Trophoblast cell (in vitro differentiated cells and primary cell): ENCODE data around the gene PRDM16.

Source experiments
- DNase-seq, 2 donors: peaks; one replicate each; pipeline ENCODE4 v3.0.0-alpha.2; 2016
- H2AFZ ChIP-seq: 2 replicates; pipeline ENCODE4 v1.6.1; 2013; ENCODE audit warnings: low read length, moderate library complexity, mild to moderate bottlenecking; ENCODE audit not compliant: insufficient read depth, poor library complexity
- H2AK5ac ChIP-seq: 2 replicates; pipeline ENCODE4 v1.6.1; 2013; ENCODE audit warnings: mild to moderate bottlenecking, low read length
- H2BK120ac ChIP-seq: 2 replicates; pipeline ENCODE4 v1.6.1; 2013; ENCODE audit warnings: low read length, mild to moderate bottlenecking, moderate library complexity; ENCODE audit not compliant: insufficient read depth, poor library complexity
- H2BK12ac ChIP-seq: 2 replicates; pipeline ENCODE4 v1.6.1; 2013; ENCODE audit warnings: mild to moderate bottlenecking, low read length, moderate library complexity
- H2BK5ac ChIP-seq: 2 replicates; pipeline ENCODE4 v1.6.1; 2013; ENCODE audit warnings: low read length, low read depth, moderate library complexity, mild to moderate bottlenecking; ENCODE audit not compliant: poor library complexity
- H3K14ac ChIP-seq: 2 replicates; pipeline ENCODE4 v1.6.1; 2013; ENCODE audit warnings: mild to moderate bottlenecking, low read length
- H3K18ac ChIP-seq: 2 replicates; pipeline ENCODE4 v1.6.1; 2013; ENCODE audit warnings: mild to moderate bottlenecking, low read length
- H3K23ac ChIP-seq: 2 replicates; pipeline ENCODE4 v1.6.1; 2013; ENCODE audit warnings: low read length
- H3K27ac ChIP-seq: 2 replicates; pipeline ENCODE4 v1.5.1; 2013; ENCODE audit warnings: low read depth, mild to moderate bottlenecking, inconsistent platforms, low read length, moderate library complexity
- H3K27me3 ChIP-seq: 2 replicates; pipeline ENCODE4 v1.6.1; 2013; ENCODE audit warnings: inconsistent platforms, mild to moderate bottlenecking, low read length, moderate library complexity; ENCODE audit not compliant: insufficient read depth
- H3K36me3 ChIP-seq, 2 experiments: 1 replicate in 1 of 2; 2 replicates in 1 of 2; pipeline ENCODE4 v1.6.1; 2013; ENCODE audit warnings: low read length in 2 of 2, mild to moderate bottlenecking in 2 of 2, moderate library complexity in 1 of 2; ENCODE audit not compliant: insufficient read depth in 2 of 2, control insufficient read depth in 1 of 2
- H3K4ac ChIP-seq: 2 replicates; pipeline ENCODE4 v1.6.1; 2013; ENCODE audit warnings: low read depth, mild to moderate bottlenecking, low read length, moderate library complexity
- H3K4me1 ChIP-seq, 2 experiments: 1 replicate in 1 of 2; 2 replicates in 1 of 2; pipeline ENCODE4 v1.6.1; 2013; ENCODE audit warnings: low read length in 2 of 2, mild to moderate bottlenecking in 2 of 2, moderate library complexity in 1 of 2; ENCODE audit not compliant: insufficient read depth in 2 of 2, control insufficient read depth in 1 of 2
- H3K4me2 ChIP-seq: 2 replicates; pipeline ENCODE4 v1.6.1; 2013; ENCODE audit warnings: inconsistent platforms, mild to moderate bottlenecking, low read length, moderate library complexity
- H3K4me3 ChIP-seq: 2 replicates; pipeline ENCODE4 v1.5.1; 2013; ENCODE audit warnings: mild to moderate bottlenecking, low read depth, low read length, inconsistent platforms
- H3K79me1 ChIP-seq: one replicate; pipeline ENCODE4 v1.6.1; 2013; ENCODE audit warnings: low read length
- H3K79me2 ChIP-seq: 2 replicates; pipeline ENCODE4 v1.6.1; 2013; ENCODE audit warnings: low read length, mild to moderate bottlenecking; ENCODE audit not compliant: control insufficient read depth, insufficient read depth, poor library complexity
- H3K9ac ChIP-seq: 2 replicates; pipeline ENCODE4 v1.6.1; 2013; ENCODE audit warnings: mild to moderate bottlenecking, low read length
- H3K9me3 ChIP-seq: 2 replicates; pipeline ENCODE4 v1.6.1; 2013; ENCODE audit warnings: low read depth, mild to moderate bottlenecking, control low read depth, inconsistent platforms, low read length; ENCODE audit not compliant: insufficient read depth
- H4K12ac ChIP-seq: 2 replicates; pipeline ENCODE4 v1.6.1; 2013; ENCODE audit warnings: low read depth, mild to moderate bottlenecking, low read length, moderate library complexity
- H4K8ac ChIP-seq: 2 replicates; pipeline ENCODE4 v1.6.1; 2013; ENCODE audit warnings: low read depth, mild to moderate bottlenecking, low read length, moderate library complexity
- H4K91ac ChIP-seq: one replicate; pipeline ENCODE4 v1.6.1; 2013; ENCODE audit warnings: low read depth, mild to moderate bottlenecking, low read length, moderate library complexity
- WGBS: extraction: QIAGEN DNeasy Blood & Tissue Kit; methylation state at CpG from one replicate; pipeline ENCODE4 v1.1.7; 2013; ENCODE audit warnings: missing lambda C conversion rate; ENCODE audit not compliant: insufficient read length, insufficient coverage; ENCODE audit errors: extremely low coverage; 5-methylcytosine and 5-hydroxymethylcytosine counted together

Gene PRDM16

GRCh38 chr1:3363756-3364155 lies 294.8 kb downstream of the PRDM16 start:
- no peaks in the 10 kb centered on the region for H3K4me1 ChIP-seq
- H2BK120ac ChIP-seq = no peak overlapping the region
- H4K12ac ChIP-seq = no peak overlapping the region
- H3K23ac ChIP-seq = no peak overlapping the region
- no peak overlapping the region for H3K27ac ChIP-seq
- H3K4me3 ChIP-seq = no peak overlapping the region
- H3K79me1 ChIP-seq = no peaks in the 10 kb centered on the region
- H4K8ac ChIP-seq = no peak overlapping the region
- no peak for DNase-seq
- no peak overlapping the region for H3K9ac ChIP-seq
- WGBS = no CpG with 5 or more reads among the region's 16 CpGs
- no peak overlapping the region for H2AK5ac ChIP-seq
- no peak overlapping the region for H3K18ac ChIP-seq
- H3K9me3 ChIP-seq = peaks cover 2% of the 10 kb centered on the region
- H2AFZ ChIP-seq = no peak overlapping the region
- no peak overlapping the region for H3K4ac ChIP-seq
- H3K27me3 ChIP-seq = no peaks in the 10 kb centered on the region
- H3K4me2 ChIP-seq = no peak overlapping the region
- H2BK5ac ChIP-seq = no peak overlapping the region
- no peak overlapping the region for H3K14ac ChIP-seq
- no peak overlapping the region for H2BK12ac ChIP-seq
- no peaks in the 10 kb centered on the region for H3K36me3 ChIP-seq
- no peaks in the 10 kb centered on the region for H3K79me2 ChIP-seq
- H4K91ac ChIP-seq = no peak overlapping the region

DNA sequence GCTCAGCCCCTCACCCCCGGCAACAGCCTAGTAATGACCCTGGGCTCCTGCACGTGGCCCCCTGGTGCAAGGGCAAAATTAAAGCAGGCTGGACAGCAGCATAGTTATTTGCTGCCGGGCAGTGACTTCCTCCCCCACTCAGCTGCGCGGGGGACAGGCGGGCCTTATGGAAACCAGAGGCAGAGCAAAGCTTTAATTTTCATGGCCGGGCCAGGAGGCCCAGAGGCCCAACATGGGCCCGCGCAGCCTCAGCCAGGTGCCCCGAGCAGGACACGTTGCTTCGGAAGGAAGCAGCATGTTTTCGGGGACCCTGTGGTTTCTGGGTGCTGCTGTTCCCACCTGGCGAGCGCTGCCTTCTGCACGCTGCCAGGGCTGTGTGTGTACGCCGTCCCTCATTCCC lies 295.5 kb downstream of the PRDM16 start:
- Histone ChIP-seq H3K9me3 (peaks cover 2% of the 10 kb centered on the region), H2BK120ac (no peak overlapping the region), H2BK5ac (no peak overlapping the region), H3K79me2 (no peaks in the 10 kb centered on the region), H3K18ac (no peak overlapping the region), H3K27ac (no peak overlapping the region), H3K4me2 (no peak overlapping the region), H4K12ac (no peak overlapping the region), H3K4me3 (no peak overlapping the region), H2AK5ac (no peak overlapping the region), H3K23ac (no peak overlapping the region), H3K4ac (no peak overlapping the region), H3K14ac (no peak overlapping the region), H3K4me1 (no peaks in the 10 kb centered on the region), H4K91ac (no peak overlapping the region), H3K79me1 (no peaks in the 10 kb centered on the region), H3K27me3 (no peaks in the 10 kb centered on the region), H2BK12ac (no peak overlapping the region), H3K36me3 (no peaks in the 10 kb centered on the region), H4K8ac (no peak overlapping the region), H3K9ac (no peak overlapping the region), H2AFZ (no peak overlapping the region)
- no CpG with 5 or more reads among the region's 18 CpGs for WGBS
- no peak for DNase-seq

DNA sequence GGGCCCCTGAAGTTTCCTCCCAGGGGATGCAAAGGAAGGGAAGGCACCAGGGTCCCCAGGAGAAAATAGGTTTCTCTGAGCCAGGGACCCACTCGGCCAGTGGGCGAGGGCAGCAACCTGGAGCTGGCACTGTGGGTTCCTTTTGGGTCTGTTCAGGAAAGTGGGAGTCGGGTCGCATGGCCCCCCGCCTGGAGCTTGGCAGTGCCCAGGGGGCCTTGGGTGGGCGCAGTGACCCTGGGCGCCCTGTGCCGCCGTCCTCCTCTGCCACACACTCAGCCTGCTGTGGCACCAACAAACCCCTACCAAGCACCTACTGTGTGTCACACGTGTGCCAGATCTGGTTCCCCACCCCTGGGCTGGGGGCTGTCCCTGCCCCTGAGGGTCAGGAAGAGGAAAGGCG lies 296.0 kb downstream of the PRDM16 start:
- no peak overlapping the region for H3K27ac ChIP-seq
- H3K4ac ChIP-seq = no peak overlapping the region
- H2BK12ac ChIP-seq = no peak overlapping the region
- H3K4me3 ChIP-seq = no peak overlapping the region
- no peak overlapping the region for H4K12ac ChIP-seq
- no peaks in the 10 kb centered on the region for H3K4me1 ChIP-seq
- no peak overlapping the region for H4K8ac ChIP-seq
- no peaks in the 10 kb centered on the region for H3K79me1 ChIP-seq
- DNase-seq = no peak
- no peaks in the 10 kb centered on the region for H3K36me3 ChIP-seq
- no CpG with 5 or more reads among the region's 11 CpGs for WGBS
- H3K4me2 ChIP-seq = no peak overlapping the region
- no peak overlapping the region for H2AFZ ChIP-seq
- H3K79me2 ChIP-seq = no peaks in the 10 kb centered on the region
- H3K18ac ChIP-seq = no peak overlapping the region
- H3K27me3 ChIP-seq = no peaks in the 10 kb centered on the region
- no peak overlapping the region for H3K14ac ChIP-seq
- H2AK5ac ChIP-seq = no peak overlapping the region
- peaks cover 2% of the 10 kb centered on the region for H3K9me3 ChIP-seq
- no peak overlapping the region for H3K9ac ChIP-seq
- no peak overlapping the region for H2BK5ac ChIP-seq
- no peak overlapping the region for H2BK120ac ChIP-seq
- H3K23ac ChIP-seq = no peak overlapping the region
- no peak overlapping the region for H4K91ac ChIP-seq

- Histone ChIP-seq H3K27me3 (no peaks in the 10 kb centered on the region), H2AK5ac (no peak overlapping the region), H3K23ac (no peak overlapping the region), H3K4me2 (no peak overlapping the region), H4K91ac (no peak overlapping the region), H4K12ac (no peak overlapping the region), H3K14ac (no peak overlapping the region), H2BK120ac (no peak overlapping the region), H3K18ac (no peak overlapping the region), H3K27ac (no peak overlapping the region), H3K4ac (no peak overlapping the region), H3K9ac (no peak overlapping the region), H2BK5ac (no peak overlapping the region), H2BK12ac (no peak overlapping the region), H3K4me1 (no peaks in the 10 kb centered on the region), H3K9me3 (peaks cover 2% of the 10 kb centered on the region), H3K4me3 (no peak overlapping the region), H4K8ac (no peak overlapping the region), H2AFZ (no peak overlapping the region), H3K79me2 (no peaks in the 10 kb centered on the region), H3K79me1 (no peaks in the 10 kb centered on the region), H3K36me3 (no peaks in the 10 kb centered on the region)
- WGBS = no CpG with 5 or more reads among the region's 22 CpGs
- no peak for DNase-seq
Observed at GRCh38 chr1:3365523-3366125, 296.6 kb downstream of the PRDM16 start.
